ENCODE data around the gene PTPRG.
A peak's percentile ranks its signal among the peaks of the same experiment; 100 is the strongest.

PTPRG gene

DNA sequence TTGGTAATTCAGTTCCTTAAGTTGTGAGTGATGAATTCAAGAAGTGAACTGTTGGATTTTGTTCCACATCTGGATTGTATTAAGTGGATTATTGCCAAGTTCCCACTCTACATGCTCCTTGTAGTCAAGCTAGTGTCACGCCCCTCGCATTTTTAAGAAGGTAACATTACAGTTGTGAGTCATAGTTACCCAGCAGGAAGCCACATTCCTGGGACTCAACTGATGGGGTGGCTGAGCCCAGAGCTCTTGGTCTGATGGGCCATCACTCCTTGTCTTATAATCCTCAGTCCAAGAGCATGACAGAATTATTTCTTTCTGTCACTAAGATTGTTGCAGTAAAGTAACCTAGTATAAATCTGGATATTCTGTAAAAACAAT is 102.7 kb downstream of the PTPRG start:
- no peak for DNase-seq

GRCh38 chr3:61665121-61665520 is 103.8 kb downstream of the PTPRG start:
- no peak for DNase-seq

GRCh38 chr3:61665987-61666386 is 104.6 kb downstream of the PTPRG start:
- no peak for DNase-seq

- DNase-seq = no peak
These were observed 105.4 kb downstream of the PTPRG start for GRCh38 chr3:61666615-61667330.

GRCh38 chr3:61667383-61667782 is 106.0 kb downstream of the PTPRG start:
- DNase-seq = no peak

DNA sequence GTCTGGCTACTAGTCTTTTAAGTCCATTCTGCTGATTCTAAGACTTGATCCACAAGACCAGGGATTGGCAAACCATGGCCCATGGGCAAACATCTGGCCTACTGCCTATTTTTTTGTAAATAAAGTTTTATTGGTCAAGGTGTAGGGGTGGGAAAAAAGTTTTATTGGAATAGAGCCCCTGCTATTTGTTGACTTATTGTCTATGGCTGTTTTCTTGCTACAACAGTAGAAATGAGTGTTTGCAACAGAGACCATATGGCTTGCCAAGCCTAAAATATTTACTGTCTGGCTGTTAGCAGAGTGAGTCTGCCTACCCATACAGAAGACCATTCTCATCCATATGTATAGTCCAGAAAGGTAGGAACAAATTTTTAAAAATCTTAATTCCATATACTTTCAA is 106.4 kb downstream of the PTPRG start:
- DNase-seq = peak in 1 of 2 experiments; percentile 10

DNA sequence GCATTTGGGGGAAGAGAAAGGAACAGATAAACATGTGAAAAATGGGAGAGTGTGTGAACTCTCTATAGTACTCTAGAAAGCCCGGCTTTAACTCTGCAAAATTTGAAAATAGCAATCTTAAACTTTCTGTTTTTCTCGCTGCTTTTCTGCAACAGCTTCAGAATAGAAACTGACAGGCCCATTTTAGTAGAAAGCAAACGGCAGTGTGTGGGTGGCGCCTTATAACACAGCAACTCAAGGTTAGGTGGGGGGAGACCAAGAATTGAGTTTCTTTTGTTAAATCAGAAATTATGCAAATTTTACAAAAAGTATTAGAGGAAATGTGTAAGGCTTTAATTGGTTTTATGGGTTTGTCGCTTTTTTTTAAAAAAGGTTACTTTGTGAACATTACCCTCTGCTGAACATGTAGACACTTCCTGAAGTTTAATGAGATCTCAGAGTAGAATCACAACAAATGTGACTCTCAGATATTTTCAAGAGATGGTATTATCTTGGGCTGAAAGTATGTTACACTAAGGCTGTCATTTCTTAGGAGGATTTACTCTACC is 107.0 kb downstream of the PTPRG start:
- DNase-seq = no peak

DNA sequence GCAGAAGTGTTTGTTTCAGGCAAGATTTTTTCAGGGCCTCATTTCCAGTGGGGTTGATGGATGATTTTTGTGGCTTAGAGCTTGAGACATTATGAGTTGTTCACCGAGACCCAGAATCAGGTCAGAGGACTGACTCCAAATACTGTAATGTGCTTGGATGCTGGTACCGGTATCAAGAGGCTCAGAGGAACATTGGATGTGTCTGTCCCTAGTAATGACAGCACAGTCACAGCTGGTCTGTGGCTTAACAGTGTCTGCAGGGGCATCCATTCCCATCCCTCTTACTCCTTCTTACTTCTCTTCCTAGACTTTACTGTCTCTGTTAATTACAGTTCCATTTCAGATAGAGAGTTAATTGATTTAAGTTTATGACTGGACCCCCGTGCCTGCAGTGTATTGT is 107.8 kb downstream of the PTPRG start:
- no peak for DNase-seq

DNA sequence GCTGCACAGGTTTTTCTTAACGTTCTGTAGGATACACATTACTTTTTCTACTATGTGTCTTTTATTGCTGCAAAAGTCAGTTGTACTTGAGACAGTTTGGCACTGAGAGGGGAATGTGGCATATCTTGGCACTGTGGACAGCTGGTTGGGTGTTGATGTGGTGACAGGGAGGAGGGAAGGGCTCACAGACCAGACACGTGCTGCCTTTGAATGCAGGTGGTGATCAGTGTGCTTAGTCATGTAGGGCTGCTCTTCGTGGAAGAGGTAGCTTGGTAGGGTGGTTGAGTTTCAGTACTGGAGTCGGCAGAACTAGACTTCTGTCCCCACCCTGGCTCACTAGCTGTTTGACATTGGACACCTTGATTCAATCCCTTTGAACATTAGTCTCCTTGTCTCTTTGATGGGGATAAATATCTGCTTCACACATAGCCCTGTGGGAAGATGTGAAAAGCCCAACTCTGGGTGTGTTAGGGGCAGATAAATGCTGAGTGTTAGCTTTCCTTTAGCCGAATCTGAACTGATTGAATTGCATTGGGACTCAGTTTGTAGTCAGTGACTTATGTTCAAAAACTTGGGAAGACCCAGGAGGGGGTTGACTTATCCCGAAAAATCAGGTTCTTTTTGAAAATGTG is 108.4 kb downstream of the PTPRG start:
- peak in 1 of 2 experiments; percentile 17 for DNase-seq

GRCh38 chr3:61673651-61674050 is 112.3 kb downstream of the PTPRG start:
- no peak for DNase-seq

DNA sequence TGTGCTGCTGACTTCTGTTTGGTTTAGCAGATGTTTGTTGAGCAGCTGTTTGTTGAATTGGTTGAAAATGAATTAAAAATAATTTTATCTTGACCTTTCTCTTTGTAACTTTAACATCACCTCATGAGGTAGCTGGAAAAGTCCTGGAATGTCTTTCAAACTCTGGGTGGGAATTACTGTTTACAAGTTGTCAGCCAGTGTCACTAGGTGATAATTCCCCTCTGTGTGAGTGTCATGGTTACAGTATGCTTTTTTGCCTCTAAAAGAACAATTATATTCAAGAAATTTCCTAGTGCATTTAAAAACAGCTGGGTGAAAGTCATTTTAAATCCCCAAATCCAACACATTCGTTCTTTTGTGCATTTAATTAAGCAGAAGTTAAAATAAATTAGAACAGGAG is 113.2 kb downstream of the PTPRG start:
- no peak for DNase-seq

DNA sequence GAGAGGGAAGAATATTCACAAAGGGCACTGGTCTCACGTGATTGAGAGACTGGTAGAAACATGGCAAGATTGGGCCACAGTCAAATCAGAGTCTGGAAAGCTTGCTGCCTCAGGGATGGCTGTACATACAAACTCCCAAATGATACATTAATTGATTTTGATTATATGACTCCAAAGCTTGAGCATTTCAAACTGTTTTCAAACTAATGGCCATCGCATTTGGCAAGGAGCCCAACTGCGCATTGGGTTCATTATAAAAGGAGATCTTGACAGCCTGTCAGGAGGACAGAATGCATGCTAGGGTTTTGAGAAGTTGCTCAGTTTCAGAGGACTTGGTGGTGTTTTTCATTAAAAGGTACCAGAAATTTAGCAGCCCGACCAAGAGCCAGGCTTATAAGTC is 117.7 kb downstream of the PTPRG start:
- no peak for DNase-seq

DNA sequence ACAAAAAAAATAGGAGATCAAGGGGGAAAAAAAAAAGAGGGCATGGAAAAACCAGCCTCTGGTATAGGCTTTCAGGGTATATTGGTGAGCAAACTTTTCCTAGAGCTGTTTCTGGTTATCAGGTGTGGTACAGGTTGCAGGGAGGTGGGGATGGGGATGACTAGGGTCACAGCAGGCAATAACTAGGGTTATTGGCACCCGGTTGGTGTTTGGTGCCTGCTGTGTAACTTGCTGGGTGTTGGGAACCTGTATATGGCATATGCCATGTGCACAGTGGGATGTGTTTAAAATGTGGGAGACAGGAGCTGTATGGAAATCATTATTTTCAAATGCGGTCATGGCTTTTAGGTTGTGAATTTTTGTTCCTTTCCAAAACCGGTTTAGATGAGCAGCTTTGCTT is 119.2 kb downstream of the PTPRG start:
- DNase-seq = no peak

DNA sequence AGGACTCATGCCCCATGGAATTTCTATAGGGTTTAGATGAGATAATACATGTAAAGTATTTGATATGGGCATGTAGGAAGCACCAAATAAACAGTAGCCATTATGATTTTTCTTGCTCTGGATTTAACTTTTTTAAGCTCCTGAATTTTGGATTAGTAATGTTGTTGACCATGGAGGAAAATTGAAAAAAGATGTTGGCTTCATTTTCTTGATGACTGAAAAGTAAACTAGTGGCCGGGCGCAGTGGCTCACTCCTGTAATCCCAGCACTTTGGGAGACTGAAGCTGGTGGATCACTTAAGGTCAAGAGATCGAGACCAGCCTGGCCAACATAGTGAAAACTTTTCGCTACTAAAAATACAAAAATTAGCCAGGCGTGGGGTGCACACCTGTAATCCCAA is 120.3 kb downstream of the PTPRG start:
- no peak for DNase-seq

GRCh38 chr3:61682671-61683548 is 121.5 kb downstream of the PTPRG start:
- DNase-seq = no peak

DNA sequence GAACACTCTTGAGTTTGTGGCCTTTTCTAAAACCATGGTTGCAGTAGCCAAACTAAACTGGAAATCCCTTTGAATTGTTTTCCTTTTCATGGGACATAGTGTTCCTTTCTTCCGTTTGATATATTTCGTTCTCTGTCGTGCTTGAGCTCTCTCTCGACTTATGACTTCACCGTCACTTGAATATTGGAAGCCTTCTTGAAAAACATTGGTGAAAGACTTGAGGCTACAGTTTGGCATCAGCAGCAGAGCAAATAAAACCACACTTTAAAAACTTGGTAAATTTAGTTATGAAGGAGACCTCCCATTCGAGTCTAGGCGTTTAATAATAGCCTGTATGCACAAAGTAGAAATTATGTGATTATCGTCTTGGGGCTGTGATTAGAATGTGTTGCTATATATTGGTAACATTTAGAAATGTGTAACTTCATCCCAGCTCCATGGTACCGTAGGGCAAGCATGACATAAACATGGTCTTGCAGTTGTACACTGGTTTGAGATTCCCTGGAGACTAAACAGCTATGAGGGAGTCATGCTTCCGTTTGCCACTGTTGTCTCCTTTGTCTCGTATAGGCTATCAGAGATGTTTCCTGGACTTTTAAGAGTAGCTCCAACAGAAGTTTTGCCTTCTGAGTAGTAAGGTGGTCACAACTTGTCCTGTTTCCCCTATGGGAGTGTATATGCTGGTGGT is 122.3 kb downstream of the PTPRG start:
- no peak for DNase-seq

GRCh38 chr3:61684386-61684785 is 123.0 kb downstream of the PTPRG start:
- DNase-seq = peak in 1 of 2 experiments; percentile 25

- peak in 1 of 2 experiments; percentile 38 for DNase-seq
These were observed 124.4 kb downstream of the PTPRG start for GRCh38 chr3:61685755-61686154.

DNA sequence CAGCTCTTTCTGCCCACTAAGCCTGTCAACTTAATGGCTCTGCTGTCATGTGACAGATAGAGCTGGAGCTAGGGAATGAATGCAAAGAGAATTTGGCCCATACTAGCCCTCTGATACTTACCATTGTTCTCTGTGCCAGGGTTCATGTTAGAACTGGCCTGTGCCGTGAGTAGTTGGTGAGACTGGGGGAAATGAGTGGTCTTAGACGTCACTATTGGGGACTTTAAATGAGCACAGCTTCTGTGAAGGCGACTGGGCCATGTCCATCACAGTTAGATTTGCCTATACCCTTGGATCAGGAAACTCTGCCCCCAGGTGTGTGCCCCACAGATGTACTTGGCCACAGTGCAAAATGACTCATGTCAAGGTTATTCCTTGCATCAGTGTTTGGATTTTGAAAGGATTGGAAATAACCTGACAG is 124.9 kb downstream of the PTPRG start:
- DNase-seq = no peak

DNA sequence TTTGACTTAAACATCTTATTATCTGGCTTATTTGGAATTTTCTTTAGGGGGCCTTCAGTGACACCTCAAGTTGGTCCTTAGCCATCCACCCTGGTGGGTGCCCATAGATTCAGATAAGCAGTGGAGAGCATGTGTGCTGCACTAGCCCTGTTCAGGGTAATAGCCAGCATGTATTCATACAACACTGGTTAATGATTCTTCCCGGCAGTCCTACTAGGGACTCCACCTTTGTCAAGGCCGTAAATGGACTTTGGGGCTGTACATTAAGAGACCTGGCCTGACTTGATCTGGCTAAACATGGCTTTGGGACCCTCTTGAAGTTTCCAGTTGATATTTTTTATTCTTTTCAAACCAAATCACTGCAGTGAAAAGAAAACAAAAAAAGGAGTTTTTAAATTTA is 125.8 kb downstream of the PTPRG start:
- DNase-seq = no peak

GRCh38 chr3:61687663-61688306 is 126.4 kb downstream of the PTPRG start:
- no peak for DNase-seq

DNA sequence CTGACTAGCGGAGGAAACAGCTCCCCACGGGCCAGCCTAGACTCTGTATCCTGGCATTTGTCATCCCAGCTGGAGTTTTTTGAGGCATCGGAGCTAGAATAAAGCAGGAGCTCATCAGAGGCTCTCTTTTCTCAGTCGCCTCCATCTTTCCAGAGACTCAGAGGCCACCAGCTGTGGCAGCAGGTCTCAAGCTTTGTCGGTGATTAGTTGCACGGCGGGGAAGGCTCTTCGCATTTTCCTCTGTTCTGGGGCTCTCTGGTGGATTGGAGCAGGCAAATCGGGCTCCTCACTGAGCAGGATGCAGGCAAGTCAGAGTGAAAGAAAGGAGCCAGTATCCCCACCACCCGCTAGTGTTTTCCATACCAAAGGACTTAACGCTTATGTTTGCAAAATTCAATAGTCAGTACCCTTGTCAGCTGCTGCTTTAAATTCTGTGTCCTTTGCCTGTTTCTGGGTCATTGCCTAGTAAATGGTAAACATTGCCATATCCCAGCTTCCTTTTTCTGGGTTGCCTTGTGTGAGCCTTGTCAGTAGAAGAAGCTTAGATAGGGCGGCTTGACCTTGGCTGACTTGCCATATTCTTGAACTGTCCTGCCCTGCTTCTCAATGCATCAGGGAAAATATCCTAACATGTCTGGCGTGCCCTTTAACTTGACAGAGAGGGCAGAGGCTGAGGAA is 127.1 kb downstream of the PTPRG start:
- no peak for DNase-seq
